Measurements from ENCODE around the gene TDRKH. TPM values are rescaled to one million over a fixed set of nuclear protein-coding genes. Genes with fewer than 3 reads are reported as not detected.

The TDRKH gene
- total RNA-seq, 1 experiment from 2014 or later: 5.6 TPM

- CTCF ChIA-PET: no interaction called here
- no peak for TF ChIP-seq CTCF (IDR thresholded peaks at IDR 0.05; ENCODE audit: unreplicated experiment)
- intact Hi-C loops (cut with micrococcal nuclease): no loop called here
These were observed 24.1 kb upstream of the TDRKH start for GRCh38 chr1:151814426-151814825.

GRCh38 chr1:151813271-151813977 lies 23.1 kb upstream of the TDRKH start:
- Mint-ChIP-seq H3K4me3 (ENCODE audit: unreplicated experiment) (no peak overlapping the region), H3K27ac (ENCODE audit: low read depth, unreplicated experiment) (no peak overlapping the region), H3K27me3 (ENCODE audit: insufficient read depth, unreplicated experiment) (peaks cover 7% of the 10 kb centered on the region), H3K9me3 (ENCODE audit: unreplicated experiment) (no peaks in the 10 kb centered on the region), H3K4me1 (ENCODE audit: insufficient read depth, unreplicated experiment) (no peaks in the 10 kb centered on the region), H3K36me3 (ENCODE audit: insufficient read depth, unreplicated experiment) (no peaks in the 10 kb centered on the region)
- intact Hi-C loops (cut with micrococcal nuclease): no loop called here
- ChIA-PET POLR2A (interaction anchor here (0.6 kb wide), 1 partner anchor 462 kb away, joined by 4 read pairs; no protein-coding TSS in a partner anchor), CTCF (interaction anchor here (0.6 kb wide), 1 partner anchor 36 kb away, joined by 3 read pairs; no protein-coding TSS in a partner anchor)
- no peak for TF ChIP-seq CTCF (IDR thresholded peaks at IDR 0.05; ENCODE audit: unreplicated experiment)
- BruUV-seq (replicated peaks): no TSS peak
- DNase-seq (ENCODE audit: unreplicated experiment): no peak

More at GRCh38 chr1:151814426-151814825, 24.1 kb upstream of the TDRKH start:
- H3K9me3 Mint-ChIP-seq (ENCODE audit: unreplicated experiment): no peaks in the 10 kb centered on the region
- POLR2A ChIA-PET: no interaction called here
- H3K27me3 Mint-ChIP-seq (ENCODE audit: insufficient read depth, unreplicated experiment): no peaks in the 10 kb centered on the region
- no peak overlapping the region for H3K4me3 Mint-ChIP-seq (ENCODE audit: unreplicated experiment)
- H3K27ac Mint-ChIP-seq (ENCODE audit: low read depth, unreplicated experiment): no peak overlapping the region
- DNase-seq (ENCODE audit: unreplicated experiment): no peak
- BruUV-seq (replicated peaks): no TSS peak
- no peaks in the 10 kb centered on the region for H3K36me3 Mint-ChIP-seq (ENCODE audit: insufficient read depth, unreplicated experiment)
- H3K4me1 Mint-ChIP-seq (ENCODE audit: insufficient read depth, unreplicated experiment): no peaks in the 10 kb centered on the region

GRCh38 chr1:151811181-151811580 lies 20.9 kb upstream of the TDRKH start:
- Mint-ChIP-seq H3K27me3 (ENCODE audit: insufficient read depth, unreplicated experiment) (peaks cover 25% of the 10 kb centered on the region), H3K9me3 (ENCODE audit: unreplicated experiment) (no peaks in the 10 kb centered on the region), H3K4me1 (ENCODE audit: insufficient read depth, unreplicated experiment) (no peaks in the 10 kb centered on the region), H3K4me3 (ENCODE audit: unreplicated experiment) (no peak overlapping the region), H3K36me3 (ENCODE audit: insufficient read depth, unreplicated experiment) (no peaks in the 10 kb centered on the region), H3K27ac (ENCODE audit: low read depth, unreplicated experiment) (peak overlapping the region; percentile 3)
- intact Hi-C loops (cut with micrococcal nuclease): no loop called here
- BruUV-seq (replicated peaks): no TSS peak
- POLR2A ChIA-PET: interaction anchor here (0.7 to 1.5 kb wide), 3 partner anchors 9 to 37 kb away, joined by 3 to 7 read pairs (median 3); partner anchors contain the start of gene TDRKH
- DNase-seq (ENCODE audit: unreplicated experiment): no peak
- TF ChIP-seq CTCF (IDR thresholded peaks at IDR 0.05; ENCODE audit: unreplicated experiment): no peak
- CTCF ChIA-PET: interaction anchor here (0.6 to 1.6 kb wide), 6 partner anchors 13 to 470 kb away, joined by 3 to 6 read pairs (median 4); no protein-coding TSS in a partner anchor

- H3K27me3 Mint-ChIP-seq (ENCODE audit: insufficient read depth, unreplicated experiment): peaks cover 36% of the 10 kb centered on the region
- no peaks in the 10 kb centered on the region for H3K4me1 Mint-ChIP-seq (ENCODE audit: insufficient read depth, unreplicated experiment)
- BruUV-seq (replicated peaks): no TSS peak
- H3K9me3 Mint-ChIP-seq (ENCODE audit: unreplicated experiment): no peaks in the 10 kb centered on the region
- ChIA-PET POLR2A (interaction anchor here (1.8 kb wide), 1 partner anchor 10 kb away, joined by 4 read pairs; no protein-coding TSS in a partner anchor), CTCF (interaction anchor here (0.6 kb wide), 1 partner anchor 38 kb away, joined by 5 read pairs; no protein-coding TSS in a partner anchor)
- no peak overlapping the region for H3K27ac Mint-ChIP-seq (ENCODE audit: low read depth, unreplicated experiment)
- intact Hi-C loops (cut with micrococcal nuclease): no loop called here
- no peak for TF ChIP-seq CTCF (IDR thresholded peaks at IDR 0.05; ENCODE audit: unreplicated experiment)
- H3K4me3 Mint-ChIP-seq (ENCODE audit: unreplicated experiment): no peak overlapping the region
- no peaks in the 10 kb centered on the region for H3K36me3 Mint-ChIP-seq (ENCODE audit: insufficient read depth, unreplicated experiment)
- no peak for DNase-seq (ENCODE audit: unreplicated experiment)
These were observed 19.8 kb upstream of the TDRKH start for GRCh38 chr1:151809985-151810556.
